Measurements from ENCODE around the gene STRADB. TPM values are rescaled to one million over a fixed set of nuclear protein-coding genes. Genes with fewer than 3 reads are reported as not detected.

STRADB gene
- total RNA-seq, 1 experiment from 2014 or later: 24.0 TPM

- peaks cover 34% of the 10 kb centered on the region for H3K79me2 ChIP-seq (ENCODE audit: low read depth)
- no TSS peak for BruUV-seq (replicated peaks)
- DNase-seq: no peak
- no peaks in the 10 kb centered on the region for H3K9me2 ChIP-seq (ENCODE audit: insufficient read depth)
- no peak overlapping the region for H2AFZ ChIP-seq
- H3K27me3 ChIP-seq (ENCODE audit: insufficient read depth, low read depth): no peaks in the 10 kb centered on the region
- H3F3A ChIP-seq (ENCODE audit: insufficient read depth, low read depth): peaks cover 8% of the 10 kb centered on the region; the same call in 1 of the 2 replicates
- H4K20me1 ChIP-seq (ENCODE audit: insufficient read depth): no peaks in the 10 kb centered on the region
- H3K27ac ChIP-seq: no peak overlapping the region
- no peak overlapping the region for H3K4me3 ChIP-seq
- peaks cover 34% of the 10 kb centered on the region for H3K4me1 ChIP-seq (replicated peaks; ENCODE audit: insufficient read depth)
- ChIA-PET POLR2A (ENCODE audit: unreplicated experiment) (no interaction called here), CTCF (no interaction called here)
- H3K9me3 ChIP-seq (ENCODE audit: insufficient read depth, low read depth): no peaks in the 10 kb centered on the region
- TF ChIP-seq EZH2 (IDR thresholded peaks at IDR 0.05; ENCODE audit: low read depth) (no peak), CTCF (conservative IDR thresholded peaks at IDR 0.05) (no peak)
- H3K4me2 ChIP-seq: no peak overlapping the region
- intact Hi-C loops (cut with micrococcal nuclease; ENCODE audit: unreplicated experiment): no loop called here
- no peaks in the 10 kb centered on the region for H3K36me3 ChIP-seq (ENCODE audit: low read depth)
These were observed 3.5 kb upstream of the STRADB start for GRCh38 chr2:201448061-201448460.

GRCh38 chr2:201448701-201449100 lies 2.8 kb upstream of the STRADB start:
- Histone ChIP-seq H3K9me2 (ENCODE audit: insufficient read depth) (no peaks in the 10 kb centered on the region), H3K79me2 (ENCODE audit: low read depth) (peaks cover 37% of the 10 kb centered on the region), H3K4me3 (no peak overlapping the region), H3K4me2 (peak overlapping the region; percentile 36), H3K9me3 (ENCODE audit: insufficient read depth, low read depth) (no peaks in the 10 kb centered on the region), H3K36me3 (ENCODE audit: low read depth) (no peaks in the 10 kb centered on the region), H4K20me1 (ENCODE audit: insufficient read depth) (no peaks in the 10 kb centered on the region), H3K27ac (0 out of 2 replicates have a peak overlapping the region, but pooled peaks have one; percentile 26), H2AFZ (no peak overlapping the region), H3K27me3 (ENCODE audit: insufficient read depth, low read depth) (no peaks in the 10 kb centered on the region), H3K4me1 (replicated peaks; ENCODE audit: insufficient read depth) (peaks cover 34% of the 10 kb centered on the region), H3F3A (ENCODE audit: insufficient read depth, low read depth) (peaks cover 8% of the 10 kb centered on the region; the same call in 1 of the 2 replicates)
- no TSS peak for BruUV-seq (replicated peaks)
- ChIA-PET CTCF (no interaction called here), POLR2A (ENCODE audit: unreplicated experiment) (interaction anchor here (0.6 kb wide), 1 partner anchor 191 kb away, joined by 3 read pairs; no protein-coding TSS in a partner anchor)
- intact Hi-C loops (cut with micrococcal nuclease; ENCODE audit: unreplicated experiment): no loop called here
- DNase-seq: peak in 1 of 2 experiments; percentile 64
- no peak for TF ChIP-seq CTCF (conservative IDR thresholded peaks at IDR 0.05)
- TF ChIP-seq EZH2 (IDR thresholded peaks at IDR 0.05; ENCODE audit: low read depth): no peak

GRCh38 chr2:201450954-201451291 lies 617 bp upstream of the STRADB start:
- intact Hi-C loops (cut with micrococcal nuclease; ENCODE audit: unreplicated experiment): loop anchor here (5.0 to 10.0 kb wide), 3 partner anchors 49 to 214 kb away; partner anchors contain the start of gene TMEM237
- H3K9me2 ChIP-seq (ENCODE audit: insufficient read depth): no peaks in the 10 kb centered on the region
- DNase-seq: no peak

More at GRCh38 chr2:201450954-201451291, 617 bp upstream of the STRADB start:
- H3F3A ChIP-seq (ENCODE audit: insufficient read depth, low read depth): peaks cover 8% of the 10 kb centered on the region; the same call in 1 of the 2 replicates
- H2AFZ ChIP-seq: peak overlapping the region; percentile 100
- ChIA-PET CTCF (interaction anchor here (0.6 kb wide), 2 partner anchors 14 to 43 kb away, joined by 5 to 10 read pairs; no protein-coding TSS in a partner anchor), POLR2A (ENCODE audit: unreplicated experiment) (interaction anchor here (0.5 to 0.7 kb wide), 6 partner anchors 44 to 788 kb away, joined by 4 to 26 read pairs (median 15); partner anchors contain the start of gene SUMO1)
- no peaks in the 10 kb centered on the region for H3K9me3 ChIP-seq (ENCODE audit: insufficient read depth, low read depth)
- no peak overlapping the region; the same call in 1 of the 2 replicates for H3K27ac ChIP-seq
- H3K27me3 ChIP-seq (ENCODE audit: insufficient read depth, low read depth): no peaks in the 10 kb centered on the region
- TF ChIP-seq EZH2 (IDR thresholded peaks at IDR 0.05; ENCODE audit: low read depth): no peak
- no peak for TF ChIP-seq CTCF (conservative IDR thresholded peaks at IDR 0.05)
- peak overlapping the region; percentile 79 for H3K4me2 ChIP-seq
- no peaks in the 10 kb centered on the region for H4K20me1 ChIP-seq (ENCODE audit: insufficient read depth)
- H3K4me1 ChIP-seq (replicated peaks; ENCODE audit: insufficient read depth): peaks cover 34% of the 10 kb centered on the region
- 0 out of 2 replicates have a peak, but pooled peaks cover 4% of the 10 kb centered on the region for H3K36me3 ChIP-seq (ENCODE audit: low read depth)
- no TSS peak for BruUV-seq (replicated peaks)
- peak overlapping the region; percentile 99 for H3K4me3 ChIP-seq
- peaks cover 37% of the 10 kb centered on the region for H3K79me2 ChIP-seq (ENCODE audit: low read depth)
